22Rv1 (cell line): ENCODE results near the gene GLRA2.

ENCODE experiments used
- ZFX ChIP-seq: fragments of 450-650 bp; IDR thresholded peaks from 2 replicates; pipeline ENCODE4 v1.6.1; 2017; ENCODE audit warnings: antibody characterized with exemption, borderline replicate concordance
- TF ChIP-seq, protein P1 (sequence below): fragments of 450-650 bp; IDR thresholded peaks from 2 replicates; pipeline ENCODE4 v1.5.1; 2017; ENCODE audit warnings: mild to moderate bottlenecking

DNA sequence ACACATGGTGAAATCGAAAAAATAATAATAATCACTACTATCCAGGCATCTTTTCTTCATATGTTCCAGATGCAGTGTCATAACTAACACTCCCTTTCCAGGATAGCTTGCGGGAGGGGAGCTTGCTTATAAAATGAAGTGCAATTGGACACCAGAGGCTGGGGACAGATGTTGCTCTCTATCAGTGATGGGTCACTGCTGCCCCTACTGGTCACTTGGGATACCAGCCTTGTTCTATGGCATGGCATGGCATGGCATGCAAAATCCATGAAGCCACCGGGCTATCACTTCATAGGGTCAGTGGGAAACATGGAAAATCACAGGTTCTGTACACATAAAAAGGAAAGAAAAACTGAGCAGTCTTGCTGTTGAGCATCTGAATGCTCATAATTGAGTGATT is 168.1 kb downstream of the GLRA2 start:
- TF ChIP-seq, protein P1, sequence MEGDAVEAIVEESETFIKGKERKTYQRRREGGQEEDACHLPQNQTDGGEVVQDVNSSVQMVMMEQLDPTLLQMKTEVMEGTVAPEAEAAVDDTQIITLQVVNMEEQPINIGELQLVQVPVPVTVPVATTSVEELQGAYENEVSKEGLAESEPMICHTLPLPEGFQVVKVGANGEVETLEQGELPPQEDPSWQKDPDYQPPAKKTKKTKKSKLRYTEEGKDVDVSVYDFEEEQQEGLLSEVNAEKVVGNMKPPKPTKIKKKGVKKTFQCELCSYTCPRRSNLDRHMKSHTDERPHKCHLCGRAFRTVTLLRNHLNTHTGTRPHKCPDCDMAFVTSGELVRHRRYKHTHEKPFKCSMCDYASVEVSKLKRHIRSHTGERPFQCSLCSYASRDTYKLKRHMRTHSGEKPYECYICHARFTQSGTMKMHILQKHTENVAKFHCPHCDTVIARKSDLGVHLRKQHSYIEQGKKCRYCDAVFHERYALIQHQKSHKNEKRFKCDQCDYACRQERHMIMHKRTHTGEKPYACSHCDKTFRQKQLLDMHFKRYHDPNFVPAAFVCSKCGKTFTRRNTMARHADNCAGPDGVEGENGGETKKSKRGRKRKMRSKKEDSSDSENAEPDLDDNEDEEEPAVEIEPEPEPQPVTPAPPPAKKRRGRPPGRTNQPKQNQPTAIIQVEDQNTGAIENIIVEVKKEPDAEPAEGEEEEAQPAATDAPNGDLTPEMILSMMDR: peak; percentile 79
- TF ChIP-seq ZFX: no peak
